ES-I3 (cell line): ENCODE measurements around the gene FAM107A.

Experiments
- H3K36me3 ChIP-seq: 2 replicates; pipeline ENCODE4 v1.6.1; 2013; ENCODE audit warnings: mild to moderate bottlenecking, low read length, control low read depth, moderate library complexity; ENCODE audit not compliant: insufficient read depth
- H3K4me1 ChIP-seq: 2 replicates; pipeline ENCODE4 v1.6.1; 2013; ENCODE audit warnings: mild to moderate bottlenecking, control low read depth, low read length; ENCODE audit not compliant: insufficient read depth
- H3K9ac ChIP-seq: 2 replicates; pipeline ENCODE4 v1.6.1; 2013; ENCODE audit warnings: low read depth, mild to moderate bottlenecking, low read length, moderate library complexity
- H3K9me3 ChIP-seq: 2 replicates; pipeline ENCODE4 v1.6.1; 2013; ENCODE audit warnings: mild to moderate bottlenecking, low read length, moderate library complexity; ENCODE audit not compliant: control insufficient read depth, insufficient read depth

Gene FAM107A

DNA sequence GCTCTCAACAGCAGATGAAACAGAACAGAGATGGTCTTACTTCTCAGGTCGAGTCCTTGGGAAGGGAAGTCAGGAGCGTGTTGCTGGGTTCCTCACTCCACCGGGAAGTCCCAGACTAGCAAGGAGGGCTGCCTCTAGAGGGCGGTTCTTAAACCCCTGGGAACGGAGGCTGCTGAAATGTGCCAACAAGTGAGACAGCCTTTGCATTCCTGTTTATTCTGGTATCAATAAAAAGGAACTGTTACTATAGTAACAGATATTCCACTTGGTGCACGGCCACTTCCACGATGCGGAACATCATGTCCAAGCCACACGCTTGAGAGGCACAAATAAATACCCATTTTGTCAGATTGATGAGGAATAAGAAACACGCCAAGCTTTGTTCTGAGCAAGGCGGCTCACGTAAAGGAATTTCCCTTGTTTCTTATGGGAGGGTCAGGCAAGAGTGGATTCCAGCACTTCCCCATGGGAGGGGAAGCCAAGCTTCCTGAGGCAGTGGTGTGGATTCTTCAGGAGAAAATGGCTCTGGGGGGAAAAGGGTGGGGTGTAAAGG lies at the start of gene FAM107A:
TSS of gene FAM107A (minus strand) at position 123 of the 553 bp plus-strand sequence. CDS start 7,531 bp downstream, outside the sequence.
- no peaks in the 10 kb centered on the region for H3K9me3 ChIP-seq
- H3K36me3 ChIP-seq = no peaks in the 10 kb centered on the region
- H3K9ac ChIP-seq = no peak within 1 kb of the TSS; the same call in 1 of the 2 replicates
- H3K4me1 ChIP-seq = peaks cover 40% of the 10 kb centered on the region

- Histone ChIP-seq H3K4me1 (no peaks in the 10 kb centered on the region; the same call in 1 of the 2 replicates), H3K9ac (no peak overlapping the region), H3K36me3 (no peaks in the 10 kb centered on the region), H3K9me3 (no peaks in the 10 kb centered on the region)
Measured at GRCh38 chr3:58625196-58625824, 48.1 kb upstream of the FAM107A start.

DNA sequence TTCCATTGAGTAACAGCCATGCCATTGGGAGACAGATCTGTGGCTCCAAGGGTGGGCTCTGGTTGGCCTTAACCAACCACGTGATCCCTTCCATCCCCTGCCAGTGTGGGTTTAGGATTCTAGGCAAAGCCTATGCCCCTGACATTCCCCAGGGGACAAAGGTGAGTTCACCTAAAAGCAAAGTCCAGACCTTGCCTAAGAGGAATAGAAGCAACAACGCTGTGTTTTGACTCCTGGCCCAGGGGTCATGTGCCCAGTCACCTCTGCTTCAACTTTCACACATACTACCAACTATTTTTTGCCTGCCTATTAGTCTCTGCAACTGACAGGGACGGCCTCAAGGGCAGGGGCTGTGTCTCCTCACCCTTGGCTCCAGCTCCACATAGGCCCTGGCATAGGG lies 47.4 kb upstream of the FAM107A start:
- H3K9ac ChIP-seq = no peak overlapping the region
- H3K4me1 ChIP-seq = no peaks in the 10 kb centered on the region; the same call in 1 of the 2 replicates
- H3K9me3 ChIP-seq = no peaks in the 10 kb centered on the region
- H3K36me3 ChIP-seq = no peaks in the 10 kb centered on the region

GRCh38 chr3:58623961-58624360 lies 46.8 kb upstream of the FAM107A start:
- H3K9me3 ChIP-seq = no peaks in the 10 kb centered on the region
- H3K36me3 ChIP-seq = no peaks in the 10 kb centered on the region
- no peak overlapping the region for H3K9ac ChIP-seq
- no peaks in the 10 kb centered on the region; the same call in 1 of the 2 replicates for H3K4me1 ChIP-seq

DNA sequence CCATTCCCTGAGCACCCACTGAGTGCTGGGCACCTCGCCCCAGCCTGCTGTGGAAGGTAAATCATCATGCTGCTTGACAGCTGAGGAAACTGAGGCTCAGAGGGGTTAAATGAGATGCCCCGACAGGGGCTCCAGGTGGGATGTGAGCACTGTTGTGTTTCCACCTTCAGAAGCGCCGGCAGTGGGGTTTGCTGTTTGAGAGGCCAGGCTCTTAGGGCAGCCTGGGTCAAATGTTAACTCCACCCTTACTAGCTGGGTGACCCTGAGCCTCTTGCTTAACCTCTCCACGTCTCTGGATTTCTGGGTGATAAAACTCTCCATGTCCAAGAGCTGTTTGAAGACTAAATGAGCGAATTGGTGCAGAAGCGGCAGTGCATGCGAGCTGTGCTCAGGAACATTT lies 46.3 kb upstream of the FAM107A start:
- Histone ChIP-seq H3K9ac (no peak overlapping the region), H3K4me1 (no peaks in the 10 kb centered on the region; the same call in 1 of the 2 replicates), H3K9me3 (no peaks in the 10 kb centered on the region), H3K36me3 (no peaks in the 10 kb centered on the region)

GRCh38 chr3:58622892-58623291 lies 45.7 kb upstream of the FAM107A start:
- Histone ChIP-seq H3K4me1 (no peaks in the 10 kb centered on the region; the same call in 1 of the 2 replicates), H3K36me3 (no peaks in the 10 kb centered on the region), H3K9ac (no peak overlapping the region), H3K9me3 (no peaks in the 10 kb centered on the region)

DNA sequence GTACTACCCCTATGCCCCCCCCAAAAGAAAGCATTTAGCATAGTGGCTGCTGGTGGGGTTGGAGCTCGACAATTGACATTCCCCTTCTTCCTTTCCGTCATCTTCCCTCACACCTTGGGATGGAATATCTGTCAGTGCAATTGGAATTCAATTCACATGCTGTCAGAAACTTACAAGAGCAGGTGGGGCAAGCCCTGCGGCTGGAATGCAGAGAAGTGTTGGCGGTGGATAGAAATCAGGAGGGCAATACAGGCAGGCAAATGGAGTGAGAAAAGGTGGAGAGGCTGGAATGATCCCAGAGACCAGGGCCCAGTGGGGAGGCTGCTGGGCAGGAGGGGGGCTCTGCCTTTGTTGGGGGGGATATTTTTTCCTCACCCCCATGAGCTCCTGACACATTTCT lies 45.2 kb upstream of the FAM107A start:
- no peaks in the 10 kb centered on the region for H3K36me3 ChIP-seq
- no peaks in the 10 kb centered on the region for H3K9me3 ChIP-seq
- H3K4me1 ChIP-seq = no peaks in the 10 kb centered on the region; the same call in 1 of the 2 replicates
- H3K9ac ChIP-seq = no peak overlapping the region

DNA sequence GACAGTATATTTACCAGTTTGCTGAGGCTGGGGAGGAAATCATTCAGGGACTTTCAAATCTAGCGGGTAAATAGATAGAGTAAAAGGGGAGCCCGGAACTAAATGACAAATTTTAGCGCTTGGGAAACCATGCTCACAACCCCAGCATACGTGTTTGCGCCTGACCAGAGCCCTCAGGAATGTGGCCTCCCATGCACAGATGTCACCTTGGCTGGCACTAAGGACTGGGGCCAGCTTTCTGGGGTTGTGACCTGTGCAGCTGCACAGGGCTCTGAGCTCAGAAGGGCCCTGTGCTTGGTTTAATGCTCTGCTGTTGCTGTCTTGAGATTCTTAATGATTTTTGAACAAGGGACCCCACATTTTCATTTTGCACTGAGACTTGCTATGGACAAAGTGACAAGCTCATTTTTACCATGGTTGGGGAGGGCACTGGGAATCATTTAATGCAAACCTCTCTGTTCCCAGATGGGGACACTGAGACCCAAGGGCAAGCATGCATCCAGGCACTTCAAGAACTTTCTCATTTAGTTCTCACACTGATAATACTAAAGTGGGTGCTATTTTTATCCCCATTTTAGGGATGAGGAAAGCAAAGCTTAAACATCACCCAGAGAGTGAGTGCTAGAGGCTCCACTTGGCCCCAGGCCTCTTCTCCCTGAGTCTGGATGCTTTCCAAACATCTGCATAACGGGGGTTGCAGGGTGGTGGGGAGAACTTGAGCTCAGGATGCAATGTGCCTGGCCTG lies 44.1 kb upstream of the FAM107A start:
- H3K4me1 ChIP-seq = no peaks in the 10 kb centered on the region; the same call in 1 of the 2 replicates
- H3K9me3 ChIP-seq = no peaks in the 10 kb centered on the region
- H3K36me3 ChIP-seq = no peaks in the 10 kb centered on the region
- H3K9ac ChIP-seq = no peak overlapping the region

DNA sequence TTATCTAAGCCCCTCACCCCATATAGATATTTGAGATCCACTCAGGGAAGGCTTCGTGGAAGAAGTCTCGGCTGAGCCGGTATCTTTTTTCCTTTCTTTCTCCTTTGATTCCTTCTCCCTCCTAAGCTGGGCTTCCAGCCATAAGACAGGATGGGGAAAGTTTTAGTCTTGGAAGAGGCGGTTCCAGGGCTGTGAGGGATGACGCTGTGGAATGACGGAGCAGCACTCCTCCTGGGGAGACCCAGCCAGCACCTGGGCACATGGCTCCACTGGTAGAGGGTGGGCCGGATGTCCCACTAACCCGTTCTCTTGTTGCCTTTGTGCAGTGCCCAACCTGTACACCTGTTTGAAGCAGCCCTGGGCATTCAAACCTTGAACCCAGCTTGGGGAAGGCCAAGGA lies 43.2 kb upstream of the FAM107A start:
- Histone ChIP-seq H3K9ac (no peak overlapping the region), H3K9me3 (no peaks in the 10 kb centered on the region), H3K36me3 (no peaks in the 10 kb centered on the region), H3K4me1 (no peaks in the 10 kb centered on the region; the same call in 1 of the 2 replicates)

DNA sequence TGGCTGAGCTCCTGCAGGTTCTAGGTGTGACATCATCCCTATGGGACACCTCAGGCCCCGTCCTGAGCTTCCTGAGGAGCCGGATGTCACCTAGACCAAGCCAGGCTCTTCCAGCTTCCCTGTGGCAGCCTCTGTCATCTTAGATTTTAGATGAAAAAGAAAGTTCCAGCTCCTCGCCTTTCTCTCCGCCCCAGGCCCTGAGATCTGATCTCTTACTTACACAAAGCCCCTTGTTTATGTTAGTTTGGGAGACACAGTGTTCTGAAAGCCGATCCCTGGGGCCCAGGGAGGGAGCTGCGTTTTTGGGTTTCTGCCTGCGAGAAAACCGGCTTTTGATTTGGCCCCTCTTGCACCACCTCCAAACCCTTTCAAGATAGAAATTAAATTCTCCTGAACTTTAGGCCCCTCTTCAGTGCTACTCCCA lies 40.2 kb upstream of the FAM107A start:
- no peaks in the 10 kb centered on the region; the same call in 1 of the 2 replicates for H3K4me1 ChIP-seq
- no peak overlapping the region; the same call in 1 of the 2 replicates for H3K9ac ChIP-seq
- H3K9me3 ChIP-seq = no peaks in the 10 kb centered on the region
- no peaks in the 10 kb centered on the region for H3K36me3 ChIP-seq

DNA sequence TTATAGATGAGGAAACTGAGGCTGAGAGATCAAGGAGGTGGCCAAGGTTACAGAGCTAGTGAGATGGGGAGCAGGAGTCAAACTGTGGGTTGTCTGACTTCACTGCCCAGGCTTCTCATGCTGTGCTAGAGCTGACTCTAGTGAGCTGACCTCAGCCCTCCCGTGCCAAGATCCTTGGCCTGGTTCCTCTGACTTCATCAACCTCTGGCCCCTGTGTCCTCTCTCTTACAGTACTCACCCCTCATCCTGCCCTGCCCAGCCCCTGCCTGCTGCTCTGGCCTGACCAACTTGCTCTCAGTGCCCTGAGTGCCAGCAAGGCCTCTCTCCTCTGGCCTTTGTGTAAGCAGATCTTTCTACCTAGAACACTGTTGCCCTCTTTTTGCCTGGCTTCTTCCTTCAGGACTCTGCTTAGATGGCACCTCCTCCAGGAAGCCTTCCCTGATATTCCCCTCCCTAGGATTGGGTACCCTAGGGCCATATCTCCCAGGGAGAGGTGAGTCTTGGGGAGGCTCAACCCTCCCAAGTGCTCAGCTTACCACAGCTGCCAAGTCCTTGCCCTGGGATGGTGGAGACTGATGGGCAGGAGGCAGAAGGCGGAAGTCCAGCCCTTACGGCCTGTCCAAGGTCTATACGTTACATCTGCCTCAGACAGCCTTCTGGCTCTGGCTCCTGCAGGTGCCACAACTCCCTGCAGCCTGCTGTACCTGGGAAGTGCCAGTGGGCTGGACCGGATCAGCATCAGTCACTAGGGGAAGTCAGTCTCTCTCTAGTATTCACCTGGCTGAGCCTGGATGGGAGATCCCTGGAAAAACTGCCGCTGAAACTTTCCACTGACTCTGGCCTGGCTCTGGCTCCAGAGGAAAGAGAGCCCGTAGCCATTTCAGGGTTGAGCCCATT lies 36.3 kb upstream of the FAM107A start:
- no peaks in the 10 kb centered on the region for H3K36me3 ChIP-seq
- no peaks in the 10 kb centered on the region for H3K4me1 ChIP-seq
- H3K9ac ChIP-seq = no peak overlapping the region
- H3K9me3 ChIP-seq = no peaks in the 10 kb centered on the region

DNA sequence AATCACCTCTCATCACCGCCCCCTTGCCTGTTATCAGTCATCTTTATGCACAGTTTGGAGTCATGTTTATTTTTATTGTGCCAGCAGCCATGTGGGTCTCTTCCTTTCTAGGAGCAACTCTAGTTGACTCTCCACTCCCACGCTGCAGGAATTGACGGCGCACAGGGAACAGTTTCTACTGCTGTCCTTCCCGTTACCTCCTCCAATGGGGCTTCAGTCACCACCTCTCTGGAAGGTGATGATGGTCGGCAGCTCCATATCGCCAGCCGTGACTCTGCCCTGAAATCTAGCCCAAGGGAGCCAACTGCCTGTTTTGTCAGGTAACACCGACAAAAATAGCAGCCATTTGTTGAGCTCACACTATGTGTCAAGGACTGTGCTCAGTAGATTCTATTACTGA lies 35.6 kb upstream of the FAM107A start:
- no peak overlapping the region for H3K9ac ChIP-seq
- H3K9me3 ChIP-seq = no peaks in the 10 kb centered on the region
- no peaks in the 10 kb centered on the region for H3K4me1 ChIP-seq
- H3K36me3 ChIP-seq = no peaks in the 10 kb centered on the region

DNA sequence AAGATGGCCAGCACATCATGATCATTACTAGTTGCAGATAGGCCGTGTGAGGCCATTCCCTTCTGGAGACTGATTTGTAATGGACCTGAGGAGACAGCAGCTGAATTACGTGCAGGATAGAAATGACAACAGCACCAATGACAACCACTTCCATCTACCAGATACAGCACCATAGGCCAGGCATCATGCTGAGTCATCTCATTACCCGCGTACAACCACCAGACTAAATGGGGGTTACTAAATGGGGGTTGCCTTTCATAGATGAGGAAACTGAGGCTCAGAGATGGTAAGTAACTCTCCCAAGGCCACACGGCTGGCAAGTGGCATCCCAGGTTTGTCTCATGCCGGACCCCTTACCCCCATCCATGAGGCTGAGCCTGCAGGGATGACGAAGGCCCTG lies 32.8 kb upstream of the FAM107A start:
- Histone ChIP-seq H3K4me1 (no peaks in the 10 kb centered on the region), H3K9me3 (no peaks in the 10 kb centered on the region), H3K9ac (no peak overlapping the region), H3K36me3 (no peaks in the 10 kb centered on the region)

GRCh38 chr3:58608648-58609047 lies 31.5 kb upstream of the FAM107A start:
- Histone ChIP-seq H3K36me3 (no peaks in the 10 kb centered on the region), H3K9me3 (no peaks in the 10 kb centered on the region), H3K4me1 (no peaks in the 10 kb centered on the region), H3K9ac (no peak overlapping the region)
